ENCODE results near the gene TCN2. TPM values are rescaled to one million over a fixed set of nuclear protein-coding genes. Genes with fewer than 3 reads are reported as not detected.

The TCN2 gene
- total RNA-seq, 4 donors from 2014 or later: 14.2 to 42.7 (median 33.3) TPM

GRCh38 chr22:30573594-30574094, 33.3 kb upstream of the TCN2 start:
- Histone ChIP-seq H3K4me1 (peaks cover 0 to 15% (median 5%) of the 10 kb centered on the region in 3 donors), H3K36me3 (peaks cover 0 to 38% of the 10 kb centered on the region in 2 donors), H3K27ac (peak overlapping the region in 3 of 4 donors; percentile 19 to 64 (median 61)), H3K9me3 (no peaks in the 10 kb centered on the region), H3K4me3 (peak overlapping the region in 1 of 2 donors; percentile 35), H3K27me3 (peaks cover 21% of the 10 kb centered on the region)
- ATAC-seq: no peak
- WGBS, 2 donors (ENCODE audit: low coverage in 1 of 2): 63% methylated on average over 4 of the region's 7 CpGs; no CpG with 5 or more reads in 1 of the 2 donors
- TF ChIP-seq POLR2AphosphoS5 (IDR thresholded peaks at IDR 0.05): no peak
- no peak for TF ChIP-seq EP300 (IDR thresholded peaks at IDR 0.05)
- TF ChIP-seq CTCF (IDR thresholded peaks at IDR 0.05): no peak
- TF ChIP-seq POLR2A (IDR thresholded peaks at IDR 0.05): no peak

- H3K27me3 ChIP-seq: peaks cover 21% of the 10 kb centered on the region
- H3K9me3 ChIP-seq: no peaks in the 10 kb centered on the region
- H3K4me1 ChIP-seq: peaks cover 0 to 15% (median 5%) of the 10 kb centered on the region in 3 donors
- 14% methylated on average over 4 of the region's 75 CpGs; no CpG with 5 or more reads in 1 of the 2 donors for WGBS, 2 donors (ENCODE audit: low coverage in 1 of 2)
- no peak for ATAC-seq
- TF ChIP-seq POLR2AphosphoS5 (IDR thresholded peaks at IDR 0.05): no peak
- peak within 1 kb of the TSS in 3 of 4 donors; percentile 59 to 64 (median 61) for H3K27ac ChIP-seq
- H3K36me3 ChIP-seq: peaks cover 0 to 45% of the 10 kb centered on the region in 2 donors
- H3K4me3 ChIP-seq: peak within 1 kb of the TSS in 1 of 2 donors; percentile 35
Measured at GRCh38 chr22:30574095-30574981, 32.6 kb upstream of the TCN2 start, which contains the start of gene GAL3ST1. GAL3ST1 (minus strand) TSS chr22:30574665; CDS start chr22:30557392, 17,273 bp downstream.

- Histone ChIP-seq H3K4me1 (peaks cover 0 to 15% (median 5%) of the 10 kb centered on the region in 3 donors), H3K4me3 (peak overlapping the region in 1 of 2 donors; percentile 35), H3K27me3 (peaks cover 21% of the 10 kb centered on the region), H3K27ac (peak overlapping the region in 3 of 4 donors; percentile 51 to 64 (median 59)), H3K36me3 (peaks cover 0 to 53% of the 10 kb centered on the region in 2 donors), H3K9me3 (no peaks in the 10 kb centered on the region)
- 10 to 40% methylated on average over 1 to 2 of the region's 12 CpGs for WGBS, 2 donors (ENCODE audit: low coverage in 1 of 2)
- ATAC-seq: peak; percentile 43
- TF ChIP-seq POLR2AphosphoS5 (IDR thresholded peaks at IDR 0.05) (peak; percentile 50), POLR2A (IDR thresholded peaks at IDR 0.05) (no peak)
Measured at GRCh38 chr22:30574997-30575671, 31.8 kb upstream of the TCN2 start.

- Histone ChIP-seq H3K27ac (peak overlapping the region in 3 of 4 donors; percentile 41 to 51 (median 43)), H3K27me3 (peaks cover 21% of the 10 kb centered on the region), H3K4me3 (no peak overlapping the region), H3K9me3 (no peaks in the 10 kb centered on the region), H3K36me3 (peaks cover 0 to 60% of the 10 kb centered on the region in 2 donors), H3K4me1 (peaks cover 0 to 15% (median 5%) of the 10 kb centered on the region in 3 donors)
- no peak for ATAC-seq
- TF ChIP-seq EP300 (IDR thresholded peaks at IDR 0.05): no peak
- no peak for TF ChIP-seq POLR2A (IDR thresholded peaks at IDR 0.05)
- TF ChIP-seq POLR2AphosphoS5 (IDR thresholded peaks at IDR 0.05): no peak
- TF ChIP-seq CTCF (IDR thresholded peaks at IDR 0.05): no peak
- 80% methylated on average over 1 of the region's 15 CpGs; no CpG with 5 or more reads in 1 of the 2 donors for WGBS, 2 donors (ENCODE audit: low coverage in 1 of 2)
Measured at GRCh38 chr22:30575859-30576258, 31.1 kb upstream of the TCN2 start.

- no peak for TF ChIP-seq CTCF (IDR thresholded peaks at IDR 0.05)
- no peak for TF ChIP-seq POLR2AphosphoS5 (IDR thresholded peaks at IDR 0.05)
- TF ChIP-seq POLR2A (IDR thresholded peaks at IDR 0.05): no peak
- no peak for TF ChIP-seq EP300 (IDR thresholded peaks at IDR 0.05)
- Histone ChIP-seq H3K36me3 (peaks cover 0 to 86% of the 10 kb centered on the region in 2 donors), H3K4me1 (peaks cover 0 to 15% (median 5%) of the 10 kb centered on the region in 3 donors), H3K4me3 (no peak overlapping the region), H3K27ac (no peak overlapping the region), H3K9me3 (no peaks in the 10 kb centered on the region), H3K27me3 (peaks cover 19% of the 10 kb centered on the region)
- ATAC-seq: no peak
- 95% methylated on average over 7 of the region's 12 CpGs; no CpG with 5 or more reads in 1 of the 2 donors for WGBS, 2 donors (ENCODE audit: low coverage in 1 of 2)
Measured at GRCh38 chr22:30578481-30578880, 28.5 kb upstream of the TCN2 start.
